Inferior parietal cortex (tissue), 1 donor: Measurements from ENCODE around the gene RREB1.

Experiments
- DNase-seq: peaks from one replicate; pipeline ENCODE4 v3.0.0-alpha.2; 2016; ENCODE audit errors: extremely low spot score

RREB1 gene

DNA sequence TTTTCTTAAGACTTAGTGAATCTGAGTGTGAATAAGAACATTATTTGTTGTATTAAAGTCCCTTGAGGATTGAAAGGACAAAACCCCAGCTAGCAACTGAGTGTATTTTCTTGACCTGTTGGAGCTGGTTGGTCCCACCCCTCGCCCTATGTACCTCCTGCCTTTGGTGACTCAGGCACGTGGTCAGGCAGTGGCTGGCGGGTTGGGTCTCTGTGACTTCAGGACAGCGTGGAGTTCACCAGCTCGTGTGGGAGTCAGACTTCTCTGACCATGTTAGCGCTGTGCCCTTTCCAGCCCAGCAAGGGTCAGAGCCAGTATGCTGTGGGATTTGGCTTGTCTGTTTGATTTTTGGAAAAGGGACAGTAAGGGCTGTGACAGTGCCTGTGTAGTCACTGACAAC, 111.5 kb downstream of the RREB1 start:
- DNase-seq, result no peak

DNA sequence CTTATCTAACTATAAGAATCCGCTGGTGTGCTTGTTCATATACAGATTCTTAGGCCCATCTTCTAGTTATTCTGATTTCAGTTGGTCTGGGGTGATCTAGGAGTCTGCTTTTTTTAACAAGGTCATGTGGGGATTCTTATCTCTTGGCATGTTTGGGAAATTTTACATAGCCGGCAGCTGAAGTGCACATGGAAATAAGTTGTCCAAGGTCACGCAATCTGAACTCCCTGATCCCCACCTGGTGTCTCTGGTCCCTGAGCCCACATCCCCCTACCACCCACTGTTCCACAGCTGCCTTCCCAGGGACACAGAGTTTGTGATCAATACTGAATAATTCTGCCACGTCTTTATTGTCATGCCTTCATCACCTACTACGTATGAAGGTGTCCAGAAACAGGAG, 114.4 kb downstream of the RREB1 start:
- no peak for DNase-seq

- DNase-seq, result no peak
Measured at GRCh38 chr6:7224731-7225130, 117.0 kb downstream of the RREB1 start.

GRCh38 chr6:7228662-7229375, 121.1 kb downstream of the RREB1 start:
- DNase-seq, result no peak

DNA sequence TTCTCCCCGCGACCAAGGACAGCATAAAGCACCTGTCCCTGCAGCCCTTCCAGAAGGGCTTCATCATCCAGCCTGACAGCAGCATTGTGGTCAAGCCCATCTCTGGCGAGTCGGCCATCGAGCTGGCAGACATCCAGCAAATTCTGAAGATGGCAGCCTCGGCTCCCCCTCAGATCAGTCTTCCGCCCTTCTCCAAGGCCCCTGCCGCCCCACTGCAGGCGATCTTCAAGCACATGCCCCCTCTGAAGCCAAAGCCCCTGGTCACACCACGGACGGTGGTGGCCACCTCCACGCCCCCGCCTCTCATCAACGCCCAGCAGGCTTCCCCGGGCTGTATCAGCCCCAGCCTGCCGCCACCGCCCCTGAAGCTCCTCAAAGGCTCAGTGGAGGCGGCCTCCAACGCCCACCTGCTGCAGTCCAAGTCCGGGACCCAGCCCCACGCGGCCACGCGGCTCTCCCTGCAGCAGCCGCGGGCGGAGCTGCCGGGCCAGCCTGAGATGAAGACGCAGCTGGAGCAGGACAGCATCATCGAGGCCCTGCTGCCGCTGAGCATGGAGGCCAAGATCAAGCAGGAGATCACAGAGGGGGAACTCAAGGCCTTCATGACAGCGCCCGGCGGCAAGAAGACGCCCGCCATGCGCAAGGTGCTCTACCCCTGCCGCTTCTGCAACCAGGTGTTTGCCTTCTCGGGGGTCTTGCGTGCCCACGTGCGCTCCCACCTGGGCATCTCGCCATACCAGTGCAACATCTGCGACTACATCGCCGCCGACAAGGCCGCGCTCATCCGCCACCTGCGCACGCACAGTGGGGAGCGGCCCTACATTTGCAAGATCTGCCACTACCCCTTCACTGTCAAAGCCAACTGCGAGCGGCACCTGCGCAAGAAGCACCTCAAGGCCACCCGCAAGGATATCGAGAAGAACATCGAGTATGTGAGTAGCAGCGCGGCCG, 121.9 kb downstream of the RREB1 start:
- DNase-seq, result no peak

DNA sequence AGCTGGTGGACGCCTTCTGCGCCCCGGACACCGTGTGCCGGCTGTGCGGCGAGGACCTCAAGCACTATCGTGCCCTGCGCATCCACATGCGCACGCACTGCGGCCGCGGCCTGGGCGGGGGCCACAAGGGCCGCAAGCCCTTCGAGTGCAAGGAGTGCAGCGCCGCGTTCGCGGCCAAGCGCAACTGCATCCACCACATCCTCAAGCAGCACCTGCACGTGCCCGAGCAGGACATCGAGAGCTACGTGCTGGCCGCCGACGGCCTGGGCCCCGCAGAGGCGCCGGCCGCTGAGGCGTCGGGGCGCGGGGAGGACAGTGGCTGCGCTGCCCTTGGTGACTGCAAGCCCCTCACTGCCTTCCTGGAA, 122.5 kb downstream of the RREB1 start:
- no peak for DNase-seq

GRCh38 chr6:7230956-7231713, 123.4 kb downstream of the RREB1 start:
- no peak for DNase-seq

DNA sequence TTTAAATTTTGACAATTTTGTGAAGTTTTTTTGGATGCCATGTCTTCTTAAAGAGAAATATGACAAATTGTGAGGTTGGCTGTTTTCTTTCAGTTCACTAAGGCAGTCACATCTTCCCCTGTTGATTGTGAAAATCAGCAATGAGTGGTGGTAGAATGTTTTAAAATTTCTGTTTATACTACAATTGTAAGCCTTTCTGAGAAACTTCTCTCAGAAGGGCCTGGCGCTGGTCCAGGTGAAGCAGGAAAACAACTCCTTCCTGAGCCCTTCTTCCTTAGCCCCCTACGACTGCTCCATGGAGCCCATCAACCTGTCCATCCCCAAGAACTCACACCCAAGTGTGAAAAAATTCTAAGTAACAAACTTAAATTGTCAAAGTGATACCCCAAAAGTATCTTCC, 124.6 kb downstream of the RREB1 start:
- DNase-seq, result no peak

GRCh38 chr6:7234547-7234946, 126.8 kb downstream of the RREB1 start:
- no peak for DNase-seq

DNA sequence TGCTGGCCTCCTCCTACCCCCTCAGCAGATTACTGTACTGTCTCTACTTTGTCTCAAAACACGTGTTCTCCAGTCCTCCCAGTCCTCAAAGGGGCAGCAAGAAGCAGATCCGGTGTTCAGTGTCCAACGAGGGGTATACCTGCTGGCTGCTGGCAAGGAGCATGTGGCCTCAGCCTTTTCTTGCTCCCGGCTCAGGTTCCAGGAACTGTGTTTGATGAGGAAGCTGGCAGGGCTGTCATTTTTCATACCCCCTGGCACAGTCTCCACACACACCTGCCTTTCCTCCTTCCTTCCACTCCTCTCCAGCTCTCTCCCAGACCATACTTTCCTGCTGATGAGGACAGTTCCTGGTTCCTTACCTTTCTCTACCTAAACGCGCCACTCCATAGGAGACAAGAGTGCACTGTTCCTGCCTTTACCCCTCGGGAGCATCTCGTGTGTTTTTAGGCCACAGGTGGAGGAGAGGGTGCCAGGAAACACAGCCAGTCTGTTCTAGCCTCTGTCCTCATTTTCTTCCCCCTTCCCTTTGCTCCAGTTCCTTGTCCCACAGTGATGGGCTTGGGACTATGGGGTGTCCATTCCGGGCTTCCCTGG, 128.0 kb downstream of the RREB1 start:
- no peak for DNase-seq

- DNase-seq, result no peak
Measured at GRCh38 chr6:7236306-7237209, 128.8 kb downstream of the RREB1 start.

DNA sequence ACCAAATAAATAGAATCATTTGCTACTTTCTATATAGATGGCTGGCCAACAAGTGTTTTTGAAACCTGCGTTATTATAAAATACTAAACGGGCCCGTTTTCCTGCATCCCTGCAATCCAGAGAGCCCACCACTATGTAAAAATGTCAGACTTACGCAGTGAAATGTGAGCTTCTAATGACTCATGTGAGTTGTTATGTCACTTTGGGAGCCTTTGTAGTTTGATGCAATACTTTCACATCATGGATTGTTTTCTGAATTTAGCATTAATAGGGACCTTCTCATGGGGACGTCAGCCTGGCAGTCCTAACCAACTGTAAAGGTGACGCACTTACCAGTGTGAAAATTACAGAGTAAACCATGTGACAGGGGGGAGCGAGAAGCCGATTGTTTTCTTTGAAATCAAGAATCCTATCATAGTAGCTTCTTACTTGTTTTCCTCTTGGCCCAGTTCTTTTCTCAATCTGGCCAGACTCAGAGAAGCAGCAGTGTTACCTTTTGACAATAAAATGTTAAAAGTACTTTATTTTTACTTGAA, 130.0 kb downstream of the RREB1 start:
- DNase-seq, result no peak

GRCh38 chr6:7238526-7238899, 130.8 kb downstream of the RREB1 start:
- no peak for DNase-seq

GRCh38 chr6:7238900-7239589, 131.3 kb downstream of the RREB1 start:
- peak; percentile 61 for DNase-seq

DNA sequence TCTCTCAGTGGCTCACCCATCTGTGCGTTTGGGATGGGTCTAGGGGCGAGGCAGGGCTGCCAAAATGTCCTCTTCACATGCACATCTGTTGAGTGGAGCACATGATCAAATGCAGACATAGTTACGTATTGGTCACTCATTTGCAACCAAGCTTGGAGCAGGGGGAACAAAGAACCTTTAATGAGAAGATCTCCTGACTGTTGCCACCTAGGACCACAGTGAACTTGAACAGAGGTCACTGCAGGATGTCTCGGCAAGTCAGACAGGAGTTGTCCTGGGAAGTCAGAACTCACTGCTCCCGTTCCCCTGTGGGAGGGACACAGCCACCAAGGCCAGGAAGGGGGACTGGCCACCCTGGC, 131.8 kb downstream of the RREB1 start:
- no peak for DNase-seq

DNA sequence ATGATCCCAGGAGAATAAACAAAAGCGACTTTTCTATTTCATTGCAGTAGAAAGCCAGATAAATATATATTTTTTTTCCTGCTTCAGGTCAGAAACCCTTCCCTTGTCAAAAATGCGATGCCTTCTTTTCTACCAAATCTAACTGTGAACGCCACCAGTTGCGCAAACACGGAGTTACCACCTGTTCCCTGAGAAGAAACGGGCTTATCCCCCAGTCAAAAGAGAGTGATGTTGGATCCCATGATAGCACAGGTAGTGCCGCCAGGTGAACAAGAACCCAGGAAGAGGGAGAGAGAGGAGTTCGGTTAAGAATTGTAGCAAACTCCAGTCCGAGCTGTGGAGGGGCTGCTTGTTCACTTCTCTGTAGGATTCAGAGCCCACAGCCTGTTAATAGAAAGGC, 132.6 kb downstream of the RREB1 start:
- no peak for DNase-seq

GRCh38 chr6:7241160-7241559, 133.4 kb downstream of the RREB1 start:
- DNase-seq, result no peak

DNA sequence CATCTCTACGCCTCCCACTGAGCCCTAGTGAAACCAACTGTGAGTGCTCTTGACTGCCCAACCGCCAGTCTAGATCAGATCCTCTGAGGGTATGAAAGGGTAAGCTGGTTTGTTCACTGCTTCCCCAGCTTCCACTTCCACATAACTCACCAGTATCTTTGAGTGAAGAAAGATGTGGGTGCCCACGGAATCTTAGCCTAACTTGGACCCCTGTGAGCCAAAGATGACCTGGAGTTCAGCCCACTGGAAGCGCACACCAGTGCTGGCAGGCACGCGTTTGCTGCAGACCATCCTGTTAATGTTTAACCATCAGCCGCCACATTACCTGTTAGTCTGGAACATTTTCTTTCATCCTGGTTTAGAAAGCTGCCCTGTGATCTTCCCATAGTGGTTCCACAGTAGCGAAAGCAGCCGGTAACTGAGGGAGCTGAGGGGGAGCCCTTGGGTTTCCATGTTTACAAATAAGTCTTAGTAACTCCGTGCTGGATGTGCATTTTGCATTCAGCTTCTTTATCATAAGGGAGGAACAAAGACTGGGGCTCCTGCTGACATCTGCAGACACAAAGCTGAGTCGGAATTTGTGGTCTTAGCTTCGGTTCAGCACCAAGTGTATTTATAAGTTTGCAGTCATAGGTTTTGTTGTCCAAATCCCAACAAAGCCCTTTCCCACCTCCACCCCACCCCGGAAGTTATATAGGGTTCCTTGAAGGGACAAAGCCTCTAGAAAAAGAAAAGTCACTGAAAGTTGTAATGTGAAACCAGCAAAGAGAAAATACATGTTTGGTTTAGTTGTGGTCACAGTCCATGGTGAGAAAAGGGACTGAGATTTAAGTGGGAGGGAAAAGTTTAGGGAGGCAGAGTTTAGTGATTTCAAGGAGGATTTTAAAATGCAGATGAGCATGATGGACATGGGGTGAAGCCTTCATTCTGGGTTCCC, 134.2 kb downstream of the RREB1 start:
- DNase-seq, result no peak

DNA sequence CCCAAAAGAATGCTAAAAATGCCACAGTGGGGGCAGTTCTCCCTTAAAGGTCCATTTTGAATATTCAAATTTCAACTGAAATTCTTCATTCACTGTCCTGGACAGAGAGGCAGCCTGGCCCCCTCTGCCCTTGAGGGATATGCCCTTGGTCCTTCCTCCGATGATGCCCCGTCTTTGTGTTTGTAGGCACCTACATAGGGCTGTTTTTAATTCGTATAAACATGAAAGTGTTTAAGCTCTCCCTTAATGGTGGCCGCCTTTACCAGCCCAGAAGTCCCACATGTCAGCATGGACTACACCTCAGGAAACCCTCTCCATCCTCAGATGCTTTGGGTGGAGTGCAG, 135.0 kb downstream of the RREB1 start:
- DNase-seq, result no peak
